Measurements from ENCODE around the gene PIP4K2C. TPM values are rescaled to one million over a fixed set of nuclear protein-coding genes. Genes with fewer than 3 reads are reported as not detected.

Gene PIP4K2C
- total and polyA plus RNA-seq, 12 donors: 5.8 to 17.2 (median 14.1) TPM

- Histone ChIP-seq H3K27me3 (peaks cover 0 to 65% (median 0%) of the 10 kb centered on the region in 7 donors), H3K27ac (peak overlapping the region in 5 of 10 donors; percentile 0 to 92 (median 85)), H3K36me3 (peaks cover 0 to 42% (median 6%) of the 10 kb centered on the region in 9 donors), H3K4me3 (peak overlapping the region in 4 of 10 donors; percentile 63 to 77 (median 70)), H3K9me3 (no peaks in the 10 kb centered on the region), H3K4me1 (peaks cover 0 to 81% (median 33%) of the 10 kb centered on the region in 9 donors)
- no peak for TF ChIP-seq CTCF (IDR thresholded peaks at IDR 0.05)
- WGBS, 2 donors: 86 to 89% methylated on average over 10 of the region's 10 CpGs
- no peak for DNase-seq
- intact Hi-C loops (cut with DNase I): no loop called here
- ATAC-seq: no peak
Measured at GRCh38 chr12:57612711-57613426, 21.9 kb downstream of the PIP4K2C start.

- peak overlapping the region in 2 of 10 donors; percentile 0 to 91 for H3K27ac ChIP-seq
- ATAC-seq (no peak), DNase-seq (no peak)
- H3K4me1 ChIP-seq: peaks cover 0 to 81% (median 33%) of the 10 kb centered on the region in 9 donors
- TF ChIP-seq CTCF (IDR thresholded peaks at IDR 0.05): no peak
- H3K9me3 ChIP-seq: no peaks in the 10 kb centered on the region
- no peak overlapping the region for H3K4me3 ChIP-seq
- intact Hi-C loops (cut with DNase I): no loop called here
- WGBS, 2 donors: 81 to 87% methylated on average over 10 of the region's 10 CpGs
- H3K27me3 ChIP-seq: peaks cover 0 to 72% (median 0%) of the 10 kb centered on the region in 7 donors
- H3K36me3 ChIP-seq: peaks cover 0 to 37% (median 6%) of the 10 kb centered on the region in 9 donors
Measured at GRCh38 chr12:57613427-57614109, 22.6 kb downstream of the PIP4K2C start.

- Histone ChIP-seq H3K27me3 (peaks cover 0 to 80% (median under 1%) of the 10 kb centered on the region in 7 donors), H3K36me3 (peaks cover 0 to 29% (median 6%) of the 10 kb centered on the region in 9 donors), H3K4me1 (peaks cover 0 to 82% (median 33%) of the 10 kb centered on the region in 9 donors), H3K4me3 (peak overlapping the region in 1 of 10 donors; percentile 25), H3K9me3 (no peaks in the 10 kb centered on the region), H3K27ac (peak overlapping the region in 3 of 10 donors; percentile 0 to 31 (median 11))
- WGBS, 2 donors: 62 to 66% methylated on average over 14 of the region's 14 CpGs
- intact Hi-C loops (cut with DNase I): no loop called here
- no peak for ATAC-seq
- TF ChIP-seq CTCF (IDR thresholded peaks at IDR 0.05): no peak
- peak; percentile 58 to 75 for DNase-seq
Measured at GRCh38 chr12:57614178-57614947, 23.4 kb downstream of the PIP4K2C start.

All from heart right ventricle (tissue), 16 donors.